PC-9 (cell line): ENCODE results near the gene COL20A1. TPM values are rescaled to one million over a fixed set of nuclear protein-coding genes. Genes with fewer than 3 reads are reported as not detected.

Experiments used
- BruUV-seq: library from RNA; stranded (reverse); fragments of 400-500 nt; replicated peaks from 2 replicates; lab custom pipeline; 2021; lab: Mats Ljungman, UMichigan
- CTCF ChIA-PET: fragments of 300-600 bp; sonication (Branson Sonifier 250); formaldehyde crosslinking; loops from one replicate; lab custom pipeline; 2022; ENCODE audit warnings: antibody characterized with exemption; lab: Charles Lee
- POLR2A ChIA-PET: fragments of 300-600 bp; sonication (Branson Sonifier 250); formaldehyde crosslinking; loops from one replicate; lab custom pipeline; 2022; ENCODE audit warnings: antibody characterized with exemption; ENCODE audit not compliant: unreplicated experiment; lab: Charles Lee
- DNase-seq, 2 experiments: peaks; one replicate each; pipeline versions ENCODE4 v3.0.0 to v3.0.0-alpha.2; 2015 to 2022; ENCODE audit warnings: mixed read lengths in 1 of 2
- H2AFZ ChIP-seq: fragments of 200-600 bp; sonication (generic); 2 replicates; pipeline ENCODE4 v1.8.1; 2017; ENCODE audit warnings: antibody characterized with exemption
- H3F3A ChIP-seq: fragments of 200-600 bp; sonication (generic); 2 replicates; pipeline ENCODE4 v1.8.1; 2017; ENCODE audit warnings: antibody characterized with exemption, mild to moderate bottlenecking, low read depth; ENCODE audit not compliant: insufficient read depth
- H3K27ac ChIP-seq: fragments of 200-600 bp; sonication (generic); 2 replicates; pipeline ENCODE4 v1.6.1; 2016; ENCODE audit warnings: mixed run types
- H3K27me3 ChIP-seq: fragments of 200-600 bp; sonication (generic); 2 replicates; pipeline ENCODE4 v1.6.1; 2016; ENCODE audit warnings: low read depth, mixed run types; ENCODE audit not compliant: insufficient read depth
- H3K36me3 ChIP-seq: fragments of 200-600 bp; sonication (generic); 2 replicates; pipeline ENCODE4 v1.6.1; 2016; ENCODE audit warnings: low read depth, mixed run types
- H3K4me1 ChIP-seq: fragments of 200-600 bp; sonication (generic); replicated peaks from 2 replicates; pipeline ENCODE4 v1.6.1; 2016; ENCODE audit warnings: mixed run types; ENCODE audit not compliant: insufficient read depth
- H3K4me2 ChIP-seq: fragments of 200-600 bp; sonication (generic); 2 replicates; pipeline ENCODE4 v1.6.1; 2017; ENCODE audit warnings: mixed run types
- H3K4me3 ChIP-seq: fragments of 200-600 bp; sonication (generic); 2 replicates; pipeline ENCODE4 v1.6.1; 2016; ENCODE audit warnings: mixed run types
- H3K79me2 ChIP-seq: fragments of 200-600 bp; sonication (generic); 2 replicates; pipeline ENCODE4 v1.6.1; 2017; ENCODE audit warnings: low read depth, mixed run types
- H3K9me2 ChIP-seq: fragments of 200-600 bp; sonication (generic); 2 replicates; pipeline ENCODE4 v1.8.1; 2017; ENCODE audit warnings: mild to moderate bottlenecking; ENCODE audit not compliant: insufficient read depth
- H3K9me3 ChIP-seq: fragments of 200-600 bp; sonication (generic); 2 replicates; pipeline ENCODE4 v1.8.1; 2016; ENCODE audit warnings: low read depth; ENCODE audit not compliant: insufficient read depth
- H4K20me1 ChIP-seq: fragments of 200-600 bp; sonication (generic); 2 replicates; pipeline ENCODE4 v1.8.1; 2017; ENCODE audit not compliant: insufficient read depth
- EZH2 ChIP-seq: fragments of 200-600 bp; sonication (generic); IDR thresholded peaks from 2 replicates; pipeline ENCODE4 v1.8.0; 2017; ENCODE audit warnings: antibody characterized with exemption, low read depth
- intact Hi-C: fragments of 100-400 bp; cut with micrococcal nuclease; formaldehyde crosslinking; loops from one replicate; pipeline ENCODE4 v1.10.0; 2022; ENCODE audit not compliant: unreplicated experiment
- total RNA-seq: library from RNA; stranded (reverse); gene quantifications from 2 replicates; pipeline ENCODE4 v1.2.3, GENCODE V29; 2021
- TF ChIP-seq, protein P1 (sequence below): fragments of 200-600 bp; sonication (generic); conservative IDR thresholded peaks from 2 replicates; pipeline ENCODE4 v1.6.1; 2017; ENCODE audit warnings: mixed run types, antibody characterized with exemption, mild to moderate bottlenecking, moderate library complexity

COL20A1 gene
- total RNA-seq, 1 experiment from 2014 or later = not detected

DNA sequence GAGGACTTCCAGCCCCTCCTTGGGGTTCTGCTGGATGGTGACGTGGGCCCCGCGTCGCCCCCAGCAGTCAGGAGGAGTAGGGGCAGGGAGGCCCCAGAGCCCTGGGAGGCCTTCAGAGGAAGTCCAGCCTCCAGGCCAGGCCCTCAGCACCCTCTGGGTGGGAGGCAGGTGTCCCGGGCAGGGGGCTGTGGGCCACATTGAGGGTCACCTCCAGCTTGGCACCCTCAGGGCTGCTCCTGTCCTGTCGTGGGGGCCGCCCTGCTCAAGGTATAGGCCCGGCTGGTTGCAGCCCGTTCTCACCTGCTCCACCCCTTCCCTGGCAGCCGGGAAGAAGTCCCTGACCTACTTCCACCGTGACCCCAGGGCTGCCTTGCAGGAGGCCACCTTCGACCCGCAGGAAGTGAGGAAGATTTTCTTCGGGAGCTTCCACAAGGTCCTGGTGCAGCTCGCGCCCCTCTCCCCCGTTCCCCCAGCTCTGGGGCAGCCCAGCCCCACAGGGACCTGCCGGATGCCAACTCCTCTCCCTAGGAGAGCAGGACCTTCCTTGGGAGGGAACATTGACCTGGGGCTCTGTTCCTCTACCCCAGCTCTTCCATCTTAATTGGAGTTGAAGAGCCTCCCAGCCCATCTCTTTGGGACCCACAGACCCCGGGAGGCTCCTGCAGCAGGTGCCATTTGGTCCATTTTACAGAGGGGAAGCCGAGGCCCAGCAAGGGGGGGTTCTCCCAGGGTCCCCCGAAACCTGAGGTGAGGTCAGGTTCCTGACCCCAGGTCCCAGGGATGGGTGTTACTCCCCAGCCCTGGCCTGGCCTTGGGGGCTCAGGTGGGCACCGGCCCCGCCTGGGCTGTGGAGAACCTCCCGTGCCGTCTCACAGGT lies 26.4 kb downstream of the COL20A1 start:
- Histone ChIP-seq H3K4me3 (no peak overlapping the region), H2AFZ (no peak overlapping the region), H3K79me2 (no peaks in the 10 kb centered on the region), H3K27ac (no peak overlapping the region), H3K36me3 (no peaks in the 10 kb centered on the region), H3F3A (no peaks in the 10 kb centered on the region), H3K9me3 (no peaks in the 10 kb centered on the region), H3K4me1 (no peaks in the 10 kb centered on the region), H4K20me1 (no peaks in the 10 kb centered on the region), H3K27me3 (peaks cover 94% of the 10 kb centered on the region), H3K9me2 (no peaks in the 10 kb centered on the region), H3K4me2 (no peak overlapping the region)
- intact Hi-C loops = no loop called here
- BruUV-seq = no TSS peak
- CTCF ChIA-PET = no interaction called here
- TF ChIP-seq EZH2 = no peak
- TF ChIP-seq, protein P1, sequence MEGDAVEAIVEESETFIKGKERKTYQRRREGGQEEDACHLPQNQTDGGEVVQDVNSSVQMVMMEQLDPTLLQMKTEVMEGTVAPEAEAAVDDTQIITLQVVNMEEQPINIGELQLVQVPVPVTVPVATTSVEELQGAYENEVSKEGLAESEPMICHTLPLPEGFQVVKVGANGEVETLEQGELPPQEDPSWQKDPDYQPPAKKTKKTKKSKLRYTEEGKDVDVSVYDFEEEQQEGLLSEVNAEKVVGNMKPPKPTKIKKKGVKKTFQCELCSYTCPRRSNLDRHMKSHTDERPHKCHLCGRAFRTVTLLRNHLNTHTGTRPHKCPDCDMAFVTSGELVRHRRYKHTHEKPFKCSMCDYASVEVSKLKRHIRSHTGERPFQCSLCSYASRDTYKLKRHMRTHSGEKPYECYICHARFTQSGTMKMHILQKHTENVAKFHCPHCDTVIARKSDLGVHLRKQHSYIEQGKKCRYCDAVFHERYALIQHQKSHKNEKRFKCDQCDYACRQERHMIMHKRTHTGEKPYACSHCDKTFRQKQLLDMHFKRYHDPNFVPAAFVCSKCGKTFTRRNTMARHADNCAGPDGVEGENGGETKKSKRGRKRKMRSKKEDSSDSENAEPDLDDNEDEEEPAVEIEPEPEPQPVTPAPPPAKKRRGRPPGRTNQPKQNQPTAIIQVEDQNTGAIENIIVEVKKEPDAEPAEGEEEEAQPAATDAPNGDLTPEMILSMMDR = no peak
- POLR2A ChIA-PET = no interaction called here
- DNase-seq = no peak

DNA sequence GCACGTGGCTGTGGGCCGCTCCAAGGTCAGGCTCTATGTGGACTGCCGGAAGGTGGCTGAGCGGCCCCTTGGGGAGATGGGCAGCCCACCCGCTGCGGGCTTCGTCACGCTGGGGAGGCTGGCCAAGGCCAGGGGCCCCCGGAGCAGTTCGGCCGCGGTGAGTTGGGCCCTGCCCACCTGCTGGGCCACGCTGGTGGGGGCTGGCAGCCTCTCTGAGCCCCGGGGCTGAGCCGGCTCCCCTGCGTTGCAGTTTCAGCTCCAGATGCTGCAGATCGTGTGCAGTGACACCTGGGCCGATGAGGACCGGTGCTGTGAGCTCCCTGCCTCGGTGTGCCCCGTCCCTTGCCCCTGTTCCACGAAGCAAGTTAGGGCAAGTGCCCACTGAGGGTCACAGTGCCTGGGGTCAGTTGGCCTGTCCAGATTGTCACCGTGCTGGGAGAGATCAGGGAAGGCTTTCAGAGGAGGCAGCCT lies 27.1 kb downstream of the COL20A1 start:
- Histone ChIP-seq H3K9me2 (no peaks in the 10 kb centered on the region), H3K27me3 (peaks cover 94% of the 10 kb centered on the region), H3K4me1 (no peaks in the 10 kb centered on the region), H3K4me2 (no peak overlapping the region), H3F3A (no peaks in the 10 kb centered on the region), H4K20me1 (no peaks in the 10 kb centered on the region), H3K36me3 (no peaks in the 10 kb centered on the region), H3K79me2 (no peaks in the 10 kb centered on the region), H3K9me3 (no peaks in the 10 kb centered on the region), H3K4me3 (no peak overlapping the region), H2AFZ (no peak overlapping the region), H3K27ac (no peak overlapping the region)
- ChIA-PET CTCF (no interaction called here), POLR2A (no interaction called here)
- intact Hi-C loops = no loop called here
- TF ChIP-seq EZH2 = no peak
- TF ChIP-seq, protein P1 = no peak
- no peak for DNase-seq
- BruUV-seq = no TSS peak

DNA sequence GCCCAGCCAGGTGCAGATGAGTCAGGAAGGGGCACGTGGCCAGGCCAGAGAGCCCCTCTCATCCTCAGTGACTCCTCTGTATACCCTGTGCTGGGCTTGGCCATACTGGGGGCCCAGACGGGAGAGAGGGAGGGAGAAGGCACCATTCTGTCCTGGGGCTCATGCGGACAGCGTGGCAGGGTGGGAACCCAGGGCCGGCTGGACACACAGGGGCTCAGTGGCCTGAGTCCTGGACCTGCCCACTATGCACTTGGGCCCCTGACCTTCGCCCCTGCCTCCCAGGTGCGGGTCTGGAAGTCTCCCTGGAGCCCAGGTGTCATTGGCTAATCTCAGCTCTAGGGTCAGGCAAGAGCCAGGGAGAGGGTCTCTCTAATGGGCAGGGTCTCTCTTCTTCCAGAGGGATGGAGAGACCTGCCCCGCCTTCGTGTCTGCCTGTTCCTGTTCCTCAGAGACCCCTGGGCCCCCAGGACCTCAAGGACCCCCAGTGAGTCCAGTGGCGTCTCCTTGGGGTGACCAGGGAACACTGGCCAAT lies 27.7 kb downstream of the COL20A1 start:
- Histone ChIP-seq H3K9me2 (no peaks in the 10 kb centered on the region), H3K4me1 (no peaks in the 10 kb centered on the region), H3K4me3 (no peak overlapping the region), H3K36me3 (no peaks in the 10 kb centered on the region), H2AFZ (no peak overlapping the region), H3K4me2 (no peak overlapping the region), H3K9me3 (no peaks in the 10 kb centered on the region), H3K27me3 (peaks cover 94% of the 10 kb centered on the region), H3F3A (no peaks in the 10 kb centered on the region), H3K79me2 (no peaks in the 10 kb centered on the region), H4K20me1 (no peaks in the 10 kb centered on the region), H3K27ac (no peak overlapping the region)
- ChIA-PET POLR2A (no interaction called here), CTCF (interaction anchor here (1.1 kb wide), 1 partner anchor 11 kb away, joined by 4 read pairs; no protein-coding TSS in a partner anchor)
- TF ChIP-seq, protein P1 = no peak
- TF ChIP-seq EZH2 = no peak
- intact Hi-C loops = no loop called here
- BruUV-seq = no TSS peak
- DNase-seq = no peak
